HL-60/S4 treated with retinoic acid at 250 ng/mL for 4 days and 3 days (cell line): ENCODE data around the gene ZBTB22.
"Not testable (repeated sequence)": the region's sequence is repeated elsewhere in the genome, so short reads cannot be mapped to it uniquely, and the experiment has no call there.

Source experiments
- in situ Hi-C: fragments of 300-500 bp; cut with MboI; formaldehyde crosslinking; loops from 2 replicates; pipeline ENCODE4 v1.7.0; 2022; ENCODE audit warnings: low sequenced_read_pairs

Gene ZBTB22

DNA sequence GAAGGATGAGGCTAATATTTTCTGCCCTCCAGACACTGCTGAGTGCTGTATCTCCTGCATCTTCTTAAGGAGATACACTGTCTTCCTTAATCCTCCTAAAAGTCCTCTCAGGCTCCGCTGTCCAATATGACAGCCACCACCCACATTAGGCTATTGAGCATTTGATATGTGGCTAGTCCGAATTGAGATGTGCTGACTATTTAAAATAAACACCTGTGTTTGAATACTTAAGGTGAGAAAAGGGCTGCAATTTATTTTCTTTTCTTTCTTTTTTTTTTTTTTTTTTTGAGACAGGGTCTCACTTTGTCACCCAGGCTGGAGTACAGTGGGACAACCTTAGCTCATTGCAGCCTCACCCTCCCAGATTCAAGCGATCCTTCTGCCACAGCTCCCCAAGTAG lies 15.7 kb downstream of the ZBTB22 start:
- in situ Hi-C loops = no loop called here

DNA sequence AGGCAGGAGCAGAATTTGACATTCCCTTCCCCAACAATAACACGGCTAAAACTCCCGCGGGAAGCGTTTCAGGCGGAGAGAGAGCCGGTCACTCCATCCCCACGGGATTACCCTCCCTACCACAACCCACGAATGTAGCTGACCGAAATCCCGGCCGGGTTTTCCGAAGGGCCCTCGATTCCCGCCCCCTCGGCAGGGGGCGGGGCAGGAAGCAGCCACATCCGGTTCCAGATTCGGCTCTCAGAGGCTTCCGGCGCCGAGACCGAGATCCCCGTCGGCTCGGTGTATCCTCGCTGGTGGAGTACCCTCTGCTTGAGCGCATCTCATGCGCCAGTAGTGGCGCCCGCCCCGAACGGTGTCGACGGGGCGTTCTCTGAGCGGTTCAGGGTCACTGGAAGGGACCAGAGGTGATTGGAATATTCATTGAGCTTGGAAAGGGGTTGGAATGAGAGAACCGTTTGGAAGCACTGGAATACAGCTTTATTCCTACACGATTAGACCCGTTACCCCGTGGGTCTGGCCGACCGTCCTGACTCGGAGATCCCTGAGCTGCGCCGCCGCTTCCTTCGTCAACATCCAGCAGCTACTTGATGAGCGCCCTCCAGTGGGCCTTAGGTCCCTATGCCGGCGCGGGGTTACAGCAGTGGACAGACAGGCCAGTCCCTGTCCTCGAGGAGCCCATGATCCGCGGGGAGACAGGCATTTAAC lies 18.2 kb downstream of the ZBTB22 start:
- in situ Hi-C loops = no loop called here

- in situ Hi-C loops = no loop called here
These were observed 18.7 kb downstream of the ZBTB22 start, which contains the start of gene RGL2 for GRCh38 chr6:33298773-33299236. RGL2 (minus strand) TSS chr6:33298942; CDS start chr6:33298610, 332 bp downstream.

- in situ Hi-C loops = no loop called here
These were observed 19.4 kb downstream of the ZBTB22 start for GRCh38 chr6:33297956-33298772.

GRCh38 chr6:33297406-33297955 lies 20.1 kb downstream of the ZBTB22 start:
- in situ Hi-C loops = no loop called here

DNA sequence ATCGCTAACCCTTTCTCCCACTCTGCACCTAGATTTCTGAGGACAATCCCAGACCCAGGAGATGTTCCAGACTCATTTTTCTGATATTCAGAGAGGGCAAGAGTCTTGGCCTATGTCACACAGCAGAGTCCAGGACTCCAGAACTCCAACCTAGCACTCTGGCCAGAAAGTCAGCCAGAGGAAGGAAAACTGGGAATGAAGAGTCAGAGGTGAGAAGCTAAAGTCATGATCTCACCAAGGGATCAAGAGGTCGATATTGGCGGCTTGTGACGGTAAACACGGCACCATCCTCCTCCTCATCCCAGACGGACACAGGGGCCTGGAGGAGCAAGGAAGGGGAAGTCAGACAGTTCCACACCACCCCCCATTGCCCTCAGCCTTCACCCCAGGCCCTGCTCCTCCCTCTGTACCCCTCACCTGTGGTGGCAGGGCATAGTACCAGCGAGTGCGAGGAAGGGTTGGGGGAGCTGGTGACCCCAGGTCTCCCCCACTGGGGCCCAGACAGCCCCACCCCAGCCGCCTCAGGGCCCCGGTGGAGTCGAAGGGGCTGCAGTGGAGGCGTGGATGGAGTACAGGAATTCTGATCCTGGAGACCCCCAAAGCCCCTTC lies 20.6 kb downstream of the ZBTB22 start:
- in situ Hi-C loops = no loop called here

GRCh38 chr6:33295621-33296369 lies 21.7 kb downstream of the ZBTB22 start:
- in situ Hi-C loops = no loop called here

GRCh38 chr6:33294086-33294823 lies 23.3 kb downstream of the ZBTB22 start:
- in situ Hi-C loops = no loop called here

DNA sequence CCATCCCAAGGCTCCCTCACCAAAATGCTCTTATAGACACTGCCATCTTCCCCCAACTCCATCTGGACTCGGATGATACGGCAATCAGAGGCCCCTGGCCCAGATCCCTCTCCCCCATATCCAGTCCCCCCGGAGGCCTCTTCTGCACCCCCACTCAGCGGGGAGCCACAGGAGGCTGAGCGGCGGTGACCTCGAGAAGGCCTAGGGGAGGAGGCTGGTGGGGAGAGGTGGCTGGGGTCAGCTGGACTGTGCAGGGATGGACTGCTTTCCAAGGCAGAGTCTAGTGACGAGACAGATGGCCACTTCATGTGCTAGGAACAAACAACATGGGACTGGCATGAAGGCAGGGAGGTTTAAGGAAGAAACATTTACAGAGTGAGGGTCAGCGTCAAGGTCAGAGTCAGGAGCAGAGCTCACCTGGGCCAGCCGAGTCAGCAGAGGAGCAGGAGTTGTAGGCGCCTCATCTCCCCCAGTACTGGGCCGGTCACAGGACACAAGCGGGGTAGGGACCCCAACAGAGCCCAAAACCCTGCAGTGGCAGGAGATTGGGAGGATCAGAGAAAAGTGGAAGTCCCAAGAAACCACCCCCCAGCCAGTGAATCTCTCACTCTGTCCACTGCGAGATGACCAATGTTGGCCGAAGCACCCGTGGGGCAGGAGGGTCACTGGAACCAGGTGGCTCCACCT lies 24.4 kb downstream of the ZBTB22 start:
- in situ Hi-C loops = no loop called here

DNA sequence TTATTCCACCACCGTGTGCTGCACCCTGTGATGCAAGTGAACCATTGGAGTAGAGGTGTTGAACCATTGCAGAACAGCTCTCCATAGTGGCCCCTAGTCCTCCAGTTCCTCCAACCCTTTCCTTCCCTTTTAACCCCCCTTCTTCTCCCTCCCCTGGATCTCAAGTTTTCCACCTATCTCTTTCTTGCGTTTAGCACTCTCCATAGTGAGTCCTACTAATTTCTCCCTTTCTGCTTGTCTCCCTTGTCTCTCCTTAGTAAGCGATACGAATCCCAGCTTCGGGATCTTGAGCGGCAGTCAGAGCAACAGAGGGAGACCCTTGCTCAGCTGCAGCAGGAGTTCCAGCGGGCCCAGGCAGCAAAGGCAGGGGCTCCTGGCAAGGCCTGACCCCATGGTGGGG lies 27.1 kb downstream of the ZBTB22 start:
- in situ Hi-C loops = no loop called here

- in situ Hi-C loops = no loop called here
These were observed 27.7 kb downstream of the ZBTB22 start for GRCh38 chr6:33289784-33290315.

GRCh38 chr6:33288921-33289783 lies 28.4 kb downstream of the ZBTB22 start, which contains the start of the genes PFDN6 and WDR46:
PFDN6 (plus strand) TSS chr6:33289601; CDS start chr6:33289857, 256 bp downstream.
WDR46 (minus strand) TSS chr6:33289239; CDS start chr6:33289170, 69 bp downstream.
- in situ Hi-C loops = no loop called here

- in situ Hi-C loops = no loop called here
These were observed 29.2 kb downstream of the ZBTB22 start for GRCh38 chr6:33288141-33288920.

- in situ Hi-C loops = no loop called here
These were observed 30.3 kb downstream of the ZBTB22 start for GRCh38 chr6:33286946-33287914.

DNA sequence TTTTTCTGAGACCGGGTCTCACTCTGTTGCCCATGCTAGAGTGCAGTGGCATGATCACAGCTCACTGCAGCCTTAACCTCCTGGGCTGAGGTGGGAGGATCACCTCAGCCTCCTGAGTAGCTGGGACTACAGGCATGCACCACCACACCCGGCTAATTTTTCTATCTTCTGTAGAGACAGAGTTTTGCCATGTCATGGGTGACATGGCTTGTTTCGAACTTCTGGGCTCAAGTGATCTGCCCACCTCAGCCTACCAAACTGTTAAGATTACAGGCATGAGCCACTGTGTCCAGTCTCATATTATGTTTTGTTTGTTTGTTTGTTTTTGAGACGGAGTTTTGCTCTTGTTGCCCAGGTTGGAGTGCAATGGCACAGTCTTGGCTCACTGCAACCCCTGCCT lies 32.3 kb downstream of the ZBTB22 start:
- in situ Hi-C loops = not testable (repeated sequence)

DNA sequence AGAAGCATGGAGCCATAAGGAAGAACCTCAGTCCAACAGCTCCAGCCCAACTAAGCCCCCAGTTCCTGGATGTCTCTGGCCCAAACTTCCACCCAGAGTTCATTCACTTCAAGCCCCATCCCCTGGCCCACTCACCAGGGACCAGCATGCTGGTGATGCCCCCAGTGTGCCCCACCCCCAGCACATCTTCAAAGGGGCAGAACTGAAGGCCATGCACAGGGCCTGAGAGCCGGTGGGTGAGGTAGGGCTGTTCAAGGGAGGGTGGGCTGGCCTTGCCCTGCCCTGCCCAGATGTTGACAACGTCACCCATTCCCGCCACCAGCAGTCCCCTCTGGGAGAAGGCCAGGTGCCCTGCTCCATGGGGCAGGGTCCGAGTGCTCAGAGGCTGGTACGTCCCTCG lies 37.0 kb downstream of the ZBTB22 start:
- in situ Hi-C loops = no loop called here
